Fibroblast of villous mesenchyme (primary cell): ENCODE results near the gene NKX3-2. TPM values are rescaled to one million over a fixed set of nuclear protein-coding genes. Genes with fewer than 3 reads are reported as not detected.

ENCODE experiments used
- DNase-seq: peaks from one replicate; pipeline ENCODE4 v3.0.0-alpha.2; 2010; ENCODE audit warnings: low read depth
- H3K4me3 ChIP-seq: 2 replicates; pipeline ENCODE4 v1.5.1; 2011; ENCODE audit warnings: low read depth, mild to moderate bottlenecking, low read length
- total RNA-seq: library from RNA; depleted of rRNA; stranded (reverse); fragments of >200 nt; gene quantifications from 2 replicates; pipeline ENCODE4 v1.2.3, GENCODE V29; 2012
- TF ChIP-seq, protein P1 (sequence below): IDR thresholded peaks from 2 replicates; pipeline ENCODE4 v1.5.1; 2012; ENCODE audit warnings: low read depth, mild to moderate bottlenecking, low read length; ENCODE audit not compliant: insufficient read depth

Gene NKX3-2
- total RNA-seq, 1 donor, result under 0.01 TPM

DNA sequence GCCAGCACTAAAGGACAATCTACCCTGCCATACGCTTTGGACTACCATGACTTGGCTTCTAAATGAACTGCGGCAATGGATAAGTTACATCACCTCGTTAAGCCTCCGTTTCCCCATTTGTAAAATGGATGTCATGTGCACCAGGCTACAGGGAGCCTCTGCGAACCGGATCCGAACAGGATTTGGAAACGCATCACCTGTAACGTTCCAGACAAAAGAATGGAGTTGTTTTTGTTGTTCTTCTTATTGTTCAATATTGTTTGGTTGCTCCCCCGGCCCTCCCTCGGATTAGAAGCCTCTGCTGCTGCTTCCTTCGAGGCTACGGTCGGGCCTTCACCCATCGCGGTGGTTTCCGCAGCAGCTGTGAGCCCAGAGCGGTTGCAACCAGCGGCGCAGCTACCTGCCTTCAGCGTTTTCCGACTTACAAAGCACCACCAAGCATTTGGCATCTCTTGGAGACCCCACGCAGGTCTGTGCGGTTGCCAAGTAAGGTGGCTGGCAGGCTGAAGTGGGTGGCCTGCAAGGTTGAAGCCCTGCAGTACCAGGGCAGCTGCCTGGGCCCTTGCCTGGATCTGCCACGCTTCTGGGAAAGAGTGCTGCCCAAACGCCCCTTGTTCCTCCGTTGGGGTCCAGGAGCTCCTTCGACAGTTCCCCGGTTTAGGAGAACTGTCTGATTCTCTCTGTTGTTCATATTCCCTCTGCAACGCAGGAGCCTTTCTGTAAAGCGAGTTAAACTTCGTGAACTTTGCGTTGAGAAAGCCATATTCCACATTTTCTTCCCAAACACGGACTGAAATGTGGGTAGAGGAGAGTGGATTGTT lies 7.1 kb downstream of the NKX3-2 start:
- no peak for DNase-seq
- H3K4me3 ChIP-seq, result no peak overlapping the region
- TF ChIP-seq, protein P1, sequence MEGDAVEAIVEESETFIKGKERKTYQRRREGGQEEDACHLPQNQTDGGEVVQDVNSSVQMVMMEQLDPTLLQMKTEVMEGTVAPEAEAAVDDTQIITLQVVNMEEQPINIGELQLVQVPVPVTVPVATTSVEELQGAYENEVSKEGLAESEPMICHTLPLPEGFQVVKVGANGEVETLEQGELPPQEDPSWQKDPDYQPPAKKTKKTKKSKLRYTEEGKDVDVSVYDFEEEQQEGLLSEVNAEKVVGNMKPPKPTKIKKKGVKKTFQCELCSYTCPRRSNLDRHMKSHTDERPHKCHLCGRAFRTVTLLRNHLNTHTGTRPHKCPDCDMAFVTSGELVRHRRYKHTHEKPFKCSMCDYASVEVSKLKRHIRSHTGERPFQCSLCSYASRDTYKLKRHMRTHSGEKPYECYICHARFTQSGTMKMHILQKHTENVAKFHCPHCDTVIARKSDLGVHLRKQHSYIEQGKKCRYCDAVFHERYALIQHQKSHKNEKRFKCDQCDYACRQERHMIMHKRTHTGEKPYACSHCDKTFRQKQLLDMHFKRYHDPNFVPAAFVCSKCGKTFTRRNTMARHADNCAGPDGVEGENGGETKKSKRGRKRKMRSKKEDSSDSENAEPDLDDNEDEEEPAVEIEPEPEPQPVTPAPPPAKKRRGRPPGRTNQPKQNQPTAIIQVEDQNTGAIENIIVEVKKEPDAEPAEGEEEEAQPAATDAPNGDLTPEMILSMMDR, result no peak

DNA sequence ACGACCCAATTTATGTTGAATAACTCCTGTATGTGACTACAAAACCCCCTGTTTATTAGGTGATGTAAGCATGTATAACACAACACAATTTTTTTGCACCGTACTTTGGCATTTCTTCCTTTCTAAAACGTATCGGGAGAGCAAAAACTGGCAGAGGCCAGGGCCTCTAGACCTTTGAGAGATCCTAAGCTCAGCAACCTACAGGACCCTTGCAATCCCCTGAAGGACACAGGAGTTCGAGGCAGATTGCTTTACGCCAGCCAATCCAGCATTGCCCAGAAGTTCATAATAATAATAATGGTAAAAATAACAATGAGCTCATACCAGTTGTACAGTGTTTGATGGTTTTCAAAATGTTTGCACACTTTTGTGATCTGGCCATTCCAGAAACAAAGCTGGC lies 7.7 kb downstream of the NKX3-2 start:
- DNase-seq, result no peak
- TF ChIP-seq, protein P1, result no peak
- no peak overlapping the region for H3K4me3 ChIP-seq

DNA sequence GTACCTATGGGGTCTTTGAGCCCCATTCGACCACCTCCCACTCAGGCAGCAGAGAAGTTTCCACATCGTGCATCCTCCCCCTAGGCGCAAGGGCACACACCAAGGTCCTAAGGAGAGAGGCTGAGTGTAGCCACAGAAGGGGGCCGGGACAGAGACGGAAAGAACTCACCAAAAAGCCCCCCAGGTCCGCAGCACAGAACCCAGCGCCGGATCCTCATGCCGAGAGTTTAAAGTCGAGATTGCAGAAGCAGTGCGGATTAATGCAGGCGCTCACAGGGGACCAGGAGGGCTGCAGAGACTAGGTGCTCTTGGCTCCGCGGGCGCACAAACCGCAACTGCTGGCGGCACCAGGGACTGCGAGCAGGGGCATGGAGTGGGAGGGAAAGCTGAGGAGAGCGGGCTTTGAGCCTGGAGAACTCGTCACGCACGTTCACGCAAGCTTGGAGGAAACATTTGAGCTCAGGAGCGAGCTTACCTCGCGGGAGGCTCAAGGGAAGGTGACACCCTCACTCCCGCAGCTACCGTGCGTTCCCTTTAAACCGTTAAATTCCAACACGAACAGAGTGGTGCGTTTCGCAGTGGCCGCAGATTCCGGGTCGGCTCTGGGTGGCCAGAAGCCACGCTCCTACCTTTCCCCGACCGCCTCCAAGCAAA lies 8.5 kb downstream of the NKX3-2 start:
- H3K4me3 ChIP-seq, result no peak overlapping the region
- DNase-seq, result no peak
- TF ChIP-seq, protein P1, result no peak

DNA sequence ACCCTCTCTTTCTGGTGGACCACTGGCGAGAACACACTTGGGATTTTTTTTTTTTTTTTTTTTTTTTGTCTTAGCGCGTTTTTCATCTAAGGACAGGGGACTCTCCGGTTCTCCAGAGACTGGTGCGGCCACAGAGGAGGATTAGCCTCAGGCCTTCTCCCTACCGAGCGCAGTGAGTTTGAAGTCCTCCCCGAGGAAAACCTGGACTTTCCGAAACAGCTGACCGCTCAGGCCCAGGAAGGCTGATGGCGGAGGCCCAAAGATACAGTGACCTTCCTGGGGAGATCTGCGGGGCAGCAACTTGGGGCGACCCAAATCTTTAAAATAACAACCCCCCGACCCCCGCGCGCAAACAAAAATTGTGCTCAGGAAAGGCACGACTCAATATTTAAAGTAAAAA lies 9.2 kb downstream of the NKX3-2 start:
- TF ChIP-seq, protein P1, result no peak
- DNase-seq, result no peak
- H3K4me3 ChIP-seq, result no peak overlapping the region

DNA sequence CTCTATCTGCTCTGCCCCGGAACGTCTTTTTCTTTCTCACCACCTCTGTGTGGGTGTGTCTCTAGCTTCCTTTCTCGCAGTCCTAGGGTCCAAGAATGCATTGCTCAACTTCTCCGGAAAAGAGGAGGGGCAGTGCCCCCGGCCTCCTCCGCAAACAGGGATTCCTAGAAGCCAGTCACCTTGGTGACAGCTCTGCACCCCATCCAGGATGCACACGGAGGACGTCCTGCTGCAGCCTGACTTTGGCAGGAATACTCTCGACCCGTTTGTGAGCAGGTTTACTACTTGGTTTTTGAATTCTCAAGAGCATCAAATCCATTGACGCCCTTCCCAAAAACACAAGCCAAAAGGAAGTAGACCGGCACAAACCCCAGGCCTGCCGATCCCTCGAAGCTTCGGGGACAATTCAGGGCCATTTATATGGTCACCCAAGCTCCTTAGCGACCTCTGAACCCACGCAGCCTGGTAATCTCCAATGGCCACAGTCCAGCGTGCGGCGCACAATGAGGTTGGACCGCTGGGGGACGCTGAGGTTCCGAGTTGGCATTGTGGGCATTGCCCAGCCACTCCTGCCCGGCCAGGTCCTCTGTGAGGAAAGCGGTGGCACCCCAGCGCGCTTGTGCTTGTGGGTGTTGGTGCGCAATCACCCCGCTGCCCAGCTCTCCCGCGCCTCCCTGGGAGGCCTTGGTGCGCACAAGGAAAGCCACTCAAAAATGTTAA lies 9.8 kb downstream of the NKX3-2 start:
- DNase-seq, result no peak
- no peak overlapping the region for H3K4me3 ChIP-seq
- TF ChIP-seq, protein P1, result no peak

DNA sequence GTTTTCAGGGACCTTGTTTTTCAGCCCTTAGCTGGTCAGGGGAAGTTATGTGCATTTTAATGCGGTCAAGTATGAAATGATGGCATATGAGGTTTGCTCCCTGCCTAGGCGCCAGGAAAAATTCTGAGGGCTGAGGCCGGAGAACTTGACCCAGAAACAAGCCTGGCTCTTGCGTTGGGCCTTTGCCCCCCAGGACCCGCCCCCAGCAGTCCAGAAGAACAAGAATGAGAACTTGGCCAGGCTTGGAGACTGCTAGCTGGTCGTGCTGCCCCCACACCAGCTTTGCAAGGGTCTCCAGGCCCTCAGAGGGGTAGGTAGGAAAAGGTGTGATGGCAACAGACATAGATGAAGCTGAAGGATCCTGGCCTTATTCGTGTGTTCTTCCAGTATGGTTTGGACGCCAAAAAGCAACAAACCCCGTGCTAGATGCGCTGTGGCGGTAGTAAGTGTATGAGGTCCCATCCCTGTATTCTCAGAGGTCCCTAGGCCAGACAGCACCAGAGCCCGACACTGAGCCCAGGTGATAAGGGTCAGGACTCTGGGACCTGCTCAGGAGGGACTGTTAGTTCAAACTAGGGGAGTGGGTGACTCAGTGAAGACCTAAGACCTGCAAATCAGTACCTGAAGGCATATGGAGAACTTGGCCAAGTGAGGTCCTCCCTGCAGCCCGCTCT lies 10.5 kb downstream of the NKX3-2 start:
- DNase-seq, result no peak
- no peak overlapping the region for H3K4me3 ChIP-seq
- TF ChIP-seq, protein P1, result no peak
